DOHH2 (cell line): ENCODE data around the gene ZNF205.

ENCODE experiments used
- H3F3A ChIP-seq: fragments of 200-600 bp; sonication (generic), shearing (Covaris generic); 2 replicates; pipeline ENCODE4 v1.6.0; 2016; ENCODE audit warnings: antibody characterized with exemption, mild to moderate bottlenecking; ENCODE audit not compliant: control insufficient read depth, insufficient read depth
- H3K27ac ChIP-seq: fragments of 200-600 bp; sonication (generic); 2 replicates; pipeline ENCODE4 v1.5.1; 2014; ENCODE audit warnings: low read depth, mild to moderate bottlenecking, low read length, moderate library complexity
- H3K27me3 ChIP-seq: fragments of 200-600 bp; sonication (generic); 2 replicates; pipeline ENCODE4 v1.6.1; 2014; ENCODE audit warnings: mild to moderate bottlenecking, low read length, mixed read lengths; ENCODE audit not compliant: control insufficient read depth
- H3K36me3 ChIP-seq: fragments of 200-600 bp; sonication (generic); 2 replicates; pipeline ENCODE4 v1.6.1; 2014; ENCODE audit warnings: mild to moderate bottlenecking, low read length, moderate library complexity, mixed read lengths; ENCODE audit not compliant: control insufficient read depth
- H3K4me1 ChIP-seq: fragments of 200-600 bp; sonication (generic); 2 replicates; pipeline ENCODE4 v1.6.1; 2014; ENCODE audit warnings: mild to moderate bottlenecking, low read length, mixed read lengths; ENCODE audit not compliant: control insufficient read depth
- H3K4me2 ChIP-seq: fragments of 200-600 bp; sonication (generic); 2 replicates; pipeline ENCODE4 v1.6.0; 2014; ENCODE audit warnings: mild to moderate bottlenecking, low read length, moderate library complexity
- H3K4me3 ChIP-seq: fragments of 200-600 bp; sonication (generic); 2 replicates; pipeline ENCODE4 v1.5.1; 2014; ENCODE audit warnings: mild to moderate bottlenecking, low read length, mixed read lengths
- H3K79me2 ChIP-seq: fragments of 200-600 bp; sonication (generic); 2 replicates; pipeline ENCODE4 v1.6.1; 2014; ENCODE audit warnings: mild to moderate bottlenecking, low read length, mixed read lengths; ENCODE audit not compliant: control insufficient read depth
- H3K9me2 ChIP-seq: fragments of 200-600 bp; sonication (generic); replicated peaks from 2 replicates; pipeline ENCODE4 v1.6.1; 2014; ENCODE audit warnings: mild to moderate bottlenecking, low read length, mixed read lengths; ENCODE audit not compliant: control insufficient read depth
- H3K9me3 ChIP-seq: fragments of 200-600 bp; sonication (generic); 2 replicates; pipeline ENCODE4 v1.6.1; 2014; ENCODE audit warnings: antibody characterized with exemption, low read length, mixed read lengths; ENCODE audit not compliant: control insufficient read depth, insufficient read depth
- H4K20me1 ChIP-seq: fragments of 200-600 bp; sonication (generic); 2 replicates; pipeline ENCODE4 v1.6.0; 2014; ENCODE audit warnings: low read depth, mild to moderate bottlenecking, antibody characterized with exemption, low read length, moderate library complexity; ENCODE audit not compliant: control insufficient read depth, insufficient read depth
- EZH2phosphoT487 ChIP-seq: fragments of 200-600 bp; sonication (generic); IDR thresholded peaks from 2 replicates; pipeline ENCODE4 v1.6.1; 2017; ENCODE audit warnings: borderline replicate concordance, mild to moderate bottlenecking, antibody characterized with exemption, low read length, moderate library complexity, mixed read lengths
- TF ChIP-seq, protein P1 (sequence below): fragments of 200-600 bp; sonication (generic); IDR thresholded peaks from one replicate; pipeline ENCODE4 v1.5.1; 2014; ENCODE audit warnings: antibody characterized with exemption, mild to moderate bottlenecking, low read depth, low read length; ENCODE audit not compliant: poor library complexity, severe bottlenecking

ZNF205 gene

GRCh38 chr16:3143598-3144320 is 31.4 kb downstream of the ZNF205 start:
- no peaks in the 10 kb centered on the region for H4K20me1 ChIP-seq
- TF ChIP-seq, protein P1, sequence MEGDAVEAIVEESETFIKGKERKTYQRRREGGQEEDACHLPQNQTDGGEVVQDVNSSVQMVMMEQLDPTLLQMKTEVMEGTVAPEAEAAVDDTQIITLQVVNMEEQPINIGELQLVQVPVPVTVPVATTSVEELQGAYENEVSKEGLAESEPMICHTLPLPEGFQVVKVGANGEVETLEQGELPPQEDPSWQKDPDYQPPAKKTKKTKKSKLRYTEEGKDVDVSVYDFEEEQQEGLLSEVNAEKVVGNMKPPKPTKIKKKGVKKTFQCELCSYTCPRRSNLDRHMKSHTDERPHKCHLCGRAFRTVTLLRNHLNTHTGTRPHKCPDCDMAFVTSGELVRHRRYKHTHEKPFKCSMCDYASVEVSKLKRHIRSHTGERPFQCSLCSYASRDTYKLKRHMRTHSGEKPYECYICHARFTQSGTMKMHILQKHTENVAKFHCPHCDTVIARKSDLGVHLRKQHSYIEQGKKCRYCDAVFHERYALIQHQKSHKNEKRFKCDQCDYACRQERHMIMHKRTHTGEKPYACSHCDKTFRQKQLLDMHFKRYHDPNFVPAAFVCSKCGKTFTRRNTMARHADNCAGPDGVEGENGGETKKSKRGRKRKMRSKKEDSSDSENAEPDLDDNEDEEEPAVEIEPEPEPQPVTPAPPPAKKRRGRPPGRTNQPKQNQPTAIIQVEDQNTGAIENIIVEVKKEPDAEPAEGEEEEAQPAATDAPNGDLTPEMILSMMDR, result no peak
- TF ChIP-seq EZH2phosphoT487, result no peak
- H3K4me1 ChIP-seq, result no peaks in the 10 kb centered on the region
- no peaks in the 10 kb centered on the region for H3K9me3 ChIP-seq
- H3K4me2 ChIP-seq, result no peak overlapping the region
- no peaks in the 10 kb centered on the region for H3F3A ChIP-seq
- no peaks in the 10 kb centered on the region for H3K9me2 ChIP-seq
- H3K79me2 ChIP-seq, result no peaks in the 10 kb centered on the region
- no peak overlapping the region for H3K4me3 ChIP-seq
- H3K36me3 ChIP-seq, result peaks cover 5% of the 10 kb centered on the region; the same call in 1 of the 2 replicates
- 0 out of 2 replicates have a peak, but pooled peaks cover 2% of the 10 kb centered on the region for H3K27me3 ChIP-seq
- no peak overlapping the region for H3K27ac ChIP-seq

DNA sequence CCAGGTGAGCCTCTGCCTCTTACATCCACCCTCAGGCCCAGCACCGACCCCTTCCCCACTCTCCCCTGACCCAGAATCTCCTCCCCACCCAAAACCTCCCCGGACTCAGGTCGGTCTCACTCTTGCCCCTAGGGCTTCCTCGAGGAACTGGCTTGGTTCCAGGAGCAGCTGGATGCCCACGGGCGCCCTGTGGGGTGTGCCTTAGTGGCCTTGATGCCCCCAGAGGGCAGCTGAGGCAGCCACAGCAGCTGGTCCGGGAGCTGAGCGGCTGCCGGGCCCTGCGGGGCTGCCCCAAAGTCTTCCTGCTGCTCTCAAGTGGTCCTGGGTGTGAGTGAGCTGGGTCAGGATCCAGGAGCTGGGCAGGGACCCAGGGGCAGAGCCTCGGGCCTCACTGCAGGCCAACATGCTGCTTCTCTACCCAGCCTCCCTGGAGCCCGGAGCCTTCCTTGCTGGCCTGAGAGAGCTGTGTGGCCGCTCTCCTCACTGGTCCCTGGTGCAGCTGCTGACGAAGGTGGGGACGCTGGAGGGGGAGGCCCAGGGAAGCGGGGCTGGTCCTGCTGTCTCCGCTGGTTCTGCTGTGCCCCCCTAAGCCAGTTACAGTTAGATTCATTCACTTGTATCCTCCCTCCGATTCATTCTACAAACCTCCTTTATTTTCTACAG is 32.1 kb downstream of the ZNF205 start:
- Histone ChIP-seq H3K79me2 (no peaks in the 10 kb centered on the region), H3K27ac (no peak overlapping the region), H3K9me3 (no peaks in the 10 kb centered on the region), H3K4me1 (peaks cover 5% of the 10 kb centered on the region), H3K27me3 (peaks cover 5% of the 10 kb centered on the region; the same call in 1 of the 2 replicates), H3K4me3 (no peak overlapping the region), H3K36me3 (peaks cover 5% of the 10 kb centered on the region; the same call in 1 of the 2 replicates), H3K4me2 (no peak overlapping the region), H4K20me1 (no peaks in the 10 kb centered on the region), H3K9me2 (no peaks in the 10 kb centered on the region), H3F3A (no peaks in the 10 kb centered on the region)
- no peak for TF ChIP-seq EZH2phosphoT487
- TF ChIP-seq, protein P1, result no peak

GRCh38 chr16:3145151-3145550 is 32.8 kb downstream of the ZNF205 start:
- Histone ChIP-seq H3K4me1 (peaks cover 12% of the 10 kb centered on the region), H3K79me2 (no peaks in the 10 kb centered on the region), H3K27ac (no peak overlapping the region), H3F3A (no peaks in the 10 kb centered on the region), H3K9me3 (no peaks in the 10 kb centered on the region), H3K27me3 (peaks cover 5% of the 10 kb centered on the region; the same call in 1 of the 2 replicates), H3K4me3 (no peak overlapping the region), H4K20me1 (no peaks in the 10 kb centered on the region), H3K36me3 (peaks cover 5% of the 10 kb centered on the region; the same call in 1 of the 2 replicates), H3K4me2 (no peak overlapping the region), H3K9me2 (no peaks in the 10 kb centered on the region)
- TF ChIP-seq, protein P1, result no peak
- no peak for TF ChIP-seq EZH2phosphoT487
